GM19035 (cell line): ENCODE data around the gene GARS1.

Experiments used
- ATAC-seq: cut with Tn5 transposase; IDR thresholded peaks from one replicate; pipeline ENCODE4 v1.9.1; 2021; ENCODE audit not compliant: unreplicated experiment

The GARS1 gene

GRCh38 chr7:30678805-30679204 is 84.1 kb downstream of the GARS1 start:
- no peak for ATAC-seq

GRCh38 chr7:30679664-30680063 is 85.0 kb downstream of the GARS1 start:
- ATAC-seq, result no peak

- ATAC-seq, result no peak
Measured at GRCh38 chr7:30681331-30681797, 86.7 kb downstream of the GARS1 start.

- ATAC-seq, result no peak
Measured at GRCh38 chr7:30681815-30682211, 87.1 kb downstream of the GARS1 start.

- no peak for ATAC-seq
Measured at GRCh38 chr7:30682212-30683083, 87.8 kb downstream of the GARS1 start, which contains the start of gene CRHR2. Gene CRHR2, minus strand, starts transcription at chr7:30682456. Its CDS starts 176 bp downstream, at chr7:30682280.

GRCh38 chr7:30683306-30683705 is 88.6 kb downstream of the GARS1 start:
- ATAC-seq, result no peak
